Heart left ventricle (tissue), 13 donors: ENCODE measurements around the gene THAP2.

Experiments
- CTCF ChIP-seq, 12 donors: fragments of 200-600 bp; sonication (generic) in 4 of 12; IDR thresholded peaks; one replicate each; pipeline versions ENCODE4 v1.5.0 to v1.8.0; 2018 to 2022; ENCODE audit warnings: antibody characterized with exemption in 12 of 12, mild to moderate bottlenecking in 5 of 12
- POLR2A ChIP-seq, 2 donors: fragments of 450-650 bp; IDR thresholded peaks; one replicate each; pipeline ENCODE4 v1.6.1; 2017; ENCODE audit warnings: antibody characterized with exemption in 2 of 2, mild to moderate bottlenecking in 2 of 2, moderate library complexity in 2 of 2
- donor health status: ischemic (EF 13 %, LVEDD 7.1; RV severe dilation, severe dysfunction).
- donor health status: DM: no; HTN: yes; CAD: no.
- donor health status: DM: no; HTN: no; CAD: no.
- donor health status: ischemic (EF 25% LVEDD 6.9; RV normal size, moderate dysfunction).
- donor health status: ischemic (EF 25% LVEDD 5.7; RV mildly dilated, moderate dysfunction).
- donor health status: ischemic (EF 35%, LVEDD 5.7; RV mildly dilated, moderate dysfunction).
- donor health status: nonischemic (EF 11% LVEDD 7.7; RV severe dilation, severe dysfunction).
- donor health status: DM: yes; HTN: yes; CAD: no.
- donor health status: PGD.
- donor health status: ischemic (EF 29% LVEDD 5.4; RV normal size, mild dysfunction).
- donor health status: nonischemic (EF 23%, LVEDD 6.1; RV moderate dilation, normal function).

GRCh38 chr12:71671311-71671710, 7.2 kb downstream of the THAP2 start:
- TF ChIP-seq CTCF (IDR thresholded peaks at IDR 0.05) = no peak
- no peak for TF ChIP-seq POLR2A (IDR thresholded peaks at IDR 0.05)
